Cardiac muscle cell (in vitro differentiated cells and primary cell): ENCODE results near the gene CRTC1. TPM values are rescaled to one million over a fixed set of nuclear protein-coding genes. Genes with fewer than 3 reads are reported as not detected.

ENCODE experiments used
- DNase-seq, 2 donors: peaks; one replicate each; pipeline versions ENCODE4 v3.0.0 to v3.0.0-alpha.2; 2010 to 2017; ENCODE audit warnings: low read depth in 1 of 2, low spot score in 1 of 2
- H3K27ac ChIP-seq: fragments of 200-600 bp; sonication (generic); 2 replicates; pipeline ENCODE4 v1.5.1; 2016
- H3K27me3 ChIP-seq: fragments of 200-600 bp; sonication (generic); 2 replicates; pipeline ENCODE4 v1.6.0; 2016; ENCODE audit warnings: control low read depth
- H3K36me3 ChIP-seq: fragments of 200-600 bp; sonication (generic); 2 replicates; pipeline ENCODE4 v1.5.1; 2016; ENCODE audit warnings: control low read depth
- H3K4me1 ChIP-seq: fragments of 200-600 bp; sonication (generic); 2 replicates; pipeline ENCODE4 v1.8.1; 2017; ENCODE audit warnings: low read depth, mild to moderate bottlenecking, mixed run types
- H3K4me3 ChIP-seq: fragments of 200-600 bp; sonication (generic); 2 replicates; pipeline ENCODE4 v1.5.1; 2016; ENCODE audit warnings: mild to moderate bottlenecking
- H3K9me3 ChIP-seq: fragments of 200-600 bp; sonication (generic); 2 replicates; pipeline ENCODE4 v1.5.1; 2017; ENCODE audit warnings: low read depth, mild to moderate bottlenecking, control low read depth
- polyA plus RNA-seq: library from polyadenylated mRNA; unstranded; fragments of >200 nt; fragmentation: Nextera tagmentation; extraction: Ambion mirVana; gene quantifications from 2 replicates; pipeline ENCODE4 v1.2.1, GENCODE V29; 2016
- total RNA-seq: library from RNA; depleted of rRNA; stranded (reverse); fragments of >200 nt; gene quantifications from 2 replicates; pipeline ENCODE4 v1.2.3, GENCODE V29; 2016
- TF ChIP-seq, protein P1 (sequence below): IDR thresholded peaks from 2 replicates; pipeline ENCODE4 v1.5.1; 2012; ENCODE audit warnings: low read depth, mild to moderate bottlenecking, low read length

The CRTC1 gene
- total and polyA plus RNA-seq, 2 experiments from 2014 or later: 4.0 to 13.8 TPM

DNA sequence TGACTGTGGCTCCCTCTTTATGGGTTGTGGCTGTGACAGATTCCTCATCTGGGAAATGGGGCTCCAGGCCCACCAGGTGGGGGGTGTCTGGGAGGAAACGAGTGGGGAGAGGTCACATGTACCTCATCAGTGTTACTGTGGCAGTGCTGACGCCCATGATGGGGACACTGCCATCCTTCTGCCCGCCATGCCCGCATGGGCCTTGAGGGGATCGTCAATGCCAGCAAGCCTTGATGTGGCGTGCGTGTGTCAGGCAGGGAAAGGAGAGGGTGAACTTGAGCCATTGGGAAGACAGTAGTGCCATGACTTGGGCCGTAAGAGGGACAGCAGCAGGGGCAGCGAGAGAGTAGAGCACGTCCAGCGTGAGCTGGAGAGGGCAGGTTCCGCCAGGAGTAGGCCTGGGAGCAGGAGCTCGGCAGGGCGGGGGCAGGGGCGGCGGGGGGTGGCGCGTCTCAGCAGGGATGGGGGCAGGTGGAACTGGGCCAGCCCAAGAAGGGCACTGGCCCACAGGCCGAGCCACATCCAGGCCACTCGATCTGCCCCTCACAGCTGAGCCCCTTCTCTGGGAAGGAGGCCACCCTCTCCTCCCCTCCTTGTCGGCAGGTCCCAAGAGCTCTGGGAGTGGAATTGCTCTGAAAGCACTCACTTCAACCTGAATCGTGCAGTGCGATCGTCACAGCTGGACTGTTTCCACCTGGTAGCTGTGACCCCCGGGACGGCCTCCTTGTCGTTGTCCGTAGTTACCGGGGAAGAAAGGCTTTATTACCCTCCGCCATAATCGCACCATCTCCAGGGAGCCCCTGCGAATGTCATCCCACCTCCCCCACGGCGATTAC lies 36.7 kb upstream of the CRTC1 start:
- TF ChIP-seq, protein P1, sequence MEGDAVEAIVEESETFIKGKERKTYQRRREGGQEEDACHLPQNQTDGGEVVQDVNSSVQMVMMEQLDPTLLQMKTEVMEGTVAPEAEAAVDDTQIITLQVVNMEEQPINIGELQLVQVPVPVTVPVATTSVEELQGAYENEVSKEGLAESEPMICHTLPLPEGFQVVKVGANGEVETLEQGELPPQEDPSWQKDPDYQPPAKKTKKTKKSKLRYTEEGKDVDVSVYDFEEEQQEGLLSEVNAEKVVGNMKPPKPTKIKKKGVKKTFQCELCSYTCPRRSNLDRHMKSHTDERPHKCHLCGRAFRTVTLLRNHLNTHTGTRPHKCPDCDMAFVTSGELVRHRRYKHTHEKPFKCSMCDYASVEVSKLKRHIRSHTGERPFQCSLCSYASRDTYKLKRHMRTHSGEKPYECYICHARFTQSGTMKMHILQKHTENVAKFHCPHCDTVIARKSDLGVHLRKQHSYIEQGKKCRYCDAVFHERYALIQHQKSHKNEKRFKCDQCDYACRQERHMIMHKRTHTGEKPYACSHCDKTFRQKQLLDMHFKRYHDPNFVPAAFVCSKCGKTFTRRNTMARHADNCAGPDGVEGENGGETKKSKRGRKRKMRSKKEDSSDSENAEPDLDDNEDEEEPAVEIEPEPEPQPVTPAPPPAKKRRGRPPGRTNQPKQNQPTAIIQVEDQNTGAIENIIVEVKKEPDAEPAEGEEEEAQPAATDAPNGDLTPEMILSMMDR: no peak
- DNase-seq: no peak
- H3K9me3 ChIP-seq: no peaks in the 10 kb centered on the region
- no peaks in the 10 kb centered on the region for H3K36me3 ChIP-seq
- no peaks in the 10 kb centered on the region for H3K27me3 ChIP-seq
- H3K4me3 ChIP-seq: no peak overlapping the region
- peaks cover 27% of the 10 kb centered on the region for H3K4me1 ChIP-seq
- peak overlapping the region; percentile 23 for H3K27ac ChIP-seq

DNA sequence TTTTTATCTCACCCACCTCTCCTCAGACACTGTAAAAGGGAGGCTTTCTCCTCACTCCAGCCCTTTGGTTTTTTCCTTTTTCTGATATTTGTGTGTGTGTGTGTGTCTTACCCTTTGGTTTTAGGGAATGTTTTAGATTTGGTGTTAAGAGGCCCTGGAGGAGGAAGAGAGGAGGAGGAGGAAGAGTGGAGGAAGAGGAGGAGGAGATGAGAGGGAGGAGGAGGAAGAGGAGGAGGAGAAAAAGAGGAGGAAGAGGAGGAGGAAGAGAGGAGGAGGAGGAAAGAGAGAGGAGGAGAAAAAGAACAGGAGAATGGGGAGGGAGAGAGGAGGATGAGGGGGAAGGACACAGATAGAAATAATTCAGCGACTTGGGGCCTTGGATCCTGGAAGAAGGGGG lies 36.1 kb upstream of the CRTC1 start:
- no peak for DNase-seq
- Histone ChIP-seq H3K27ac (no peak overlapping the region), H3K27me3 (no peaks in the 10 kb centered on the region), H3K4me1 (peaks cover 27% of the 10 kb centered on the region), H3K36me3 (no peaks in the 10 kb centered on the region), H3K9me3 (no peaks in the 10 kb centered on the region), H3K4me3 (no peak overlapping the region)
- TF ChIP-seq, protein P1: no peak

DNA sequence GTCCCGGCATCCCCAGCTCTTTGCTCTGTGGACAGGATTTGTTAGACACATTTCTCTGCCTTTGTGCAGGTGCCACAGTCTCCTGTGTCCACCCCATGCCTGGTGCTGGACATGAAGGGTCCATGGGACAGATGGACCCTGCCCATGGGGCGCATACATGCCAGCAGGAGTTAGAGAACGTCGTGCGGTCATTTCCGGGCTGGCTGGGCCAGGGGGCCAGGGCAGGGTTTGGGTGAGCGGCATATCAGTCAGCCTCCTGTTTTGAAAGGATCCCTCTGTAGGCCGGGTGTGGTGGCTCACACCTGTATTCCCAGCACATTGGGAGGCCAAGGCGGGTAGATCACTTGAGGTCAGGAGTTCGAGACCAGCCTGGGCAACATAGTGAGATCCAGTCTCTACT lies 35.7 kb upstream of the CRTC1 start:
- no peaks in the 10 kb centered on the region for H3K27me3 ChIP-seq
- H3K9me3 ChIP-seq: no peaks in the 10 kb centered on the region
- no peaks in the 10 kb centered on the region for H3K36me3 ChIP-seq
- TF ChIP-seq, protein P1: no peak
- no peak for DNase-seq
- H3K4me1 ChIP-seq: peaks cover 27% of the 10 kb centered on the region
- H3K4me3 ChIP-seq: no peak overlapping the region
- no peak overlapping the region for H3K27ac ChIP-seq

DNA sequence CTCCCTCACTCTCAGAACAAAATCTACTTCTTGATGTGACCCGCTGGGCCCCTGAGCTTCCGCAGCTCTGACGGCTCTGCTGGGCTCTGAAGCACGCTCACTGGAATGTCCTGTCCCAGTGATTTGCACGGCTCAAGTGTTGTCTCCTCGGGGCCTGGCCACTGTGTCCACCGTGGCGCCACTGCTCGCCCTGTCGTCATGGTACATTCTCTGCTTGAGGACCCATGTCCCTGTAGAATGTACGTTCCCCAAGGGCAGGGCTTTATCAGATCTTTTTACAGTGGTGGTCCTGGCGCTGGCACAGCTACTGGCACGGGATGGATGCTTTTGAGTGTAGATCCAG lies 34.5 kb upstream of the CRTC1 start:
- Histone ChIP-seq H3K4me3 (no peak overlapping the region), H3K4me1 (peaks cover 27% of the 10 kb centered on the region), H3K27ac (no peak overlapping the region), H3K36me3 (no peaks in the 10 kb centered on the region), H3K27me3 (no peaks in the 10 kb centered on the region), H3K9me3 (no peaks in the 10 kb centered on the region)
- TF ChIP-seq, protein P1: no peak
- peak in 1 of 2 donors; percentile 16 for DNase-seq

DNA sequence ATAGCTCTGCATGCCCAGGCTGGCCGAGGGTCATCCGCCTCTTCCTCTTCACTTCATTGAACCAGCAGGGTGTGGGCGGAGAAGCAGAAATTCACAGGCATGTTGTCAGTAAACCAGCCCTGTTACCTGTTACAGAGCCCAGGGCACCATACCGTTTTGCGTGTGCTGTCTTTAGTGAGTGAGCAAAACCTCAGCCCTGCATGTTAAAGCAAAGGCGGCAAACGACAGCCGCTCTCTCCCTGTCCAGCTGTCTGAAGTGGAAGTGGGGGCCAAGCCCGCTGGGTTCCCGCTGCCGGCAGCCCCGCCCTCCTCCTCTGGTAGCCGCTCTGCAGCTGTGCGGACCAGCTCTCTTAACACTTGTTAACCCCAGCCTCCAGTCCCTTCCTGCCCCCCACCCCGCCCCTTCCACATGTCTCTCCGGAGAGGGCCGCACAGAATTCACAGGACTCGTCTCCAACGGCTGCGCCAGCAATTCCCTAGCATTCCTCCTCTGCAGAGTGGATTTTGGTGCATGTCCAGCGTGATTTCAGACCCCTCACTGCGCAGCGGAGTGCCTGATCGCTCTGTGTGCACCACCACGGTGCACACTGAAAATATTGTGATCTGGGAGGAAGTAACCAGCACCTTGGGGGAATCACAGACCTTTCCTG lies 34.0 kb upstream of the CRTC1 start:
- peaks cover 27% of the 10 kb centered on the region for H3K4me1 ChIP-seq
- no peaks in the 10 kb centered on the region for H3K27me3 ChIP-seq
- no peak overlapping the region for H3K4me3 ChIP-seq
- H3K27ac ChIP-seq: peak overlapping the region; percentile 61
- TF ChIP-seq, protein P1: no peak
- no peaks in the 10 kb centered on the region for H3K36me3 ChIP-seq
- no peaks in the 10 kb centered on the region for H3K9me3 ChIP-seq
- peak; percentile 53 to 55 for DNase-seq
